ENCODE results near the gene EXOG.

EXOG gene

GRCh38 chr3:38515367-38515766, 19.2 kb downstream of the EXOG start:
- DNase-seq = no peak

GRCh38 chr3:38516669-38517068, 20.5 kb downstream of the EXOG start:
- no peak for DNase-seq

- no peak for DNase-seq
Observed at GRCh38 chr3:38519000-38519399, 22.9 kb downstream of the EXOG start.

GRCh38 chr3:38519651-38520050, 23.5 kb downstream of the EXOG start:
- no peak for DNase-seq

GRCh38 chr3:38521391-38521987, 25.3 kb downstream of the EXOG start:
- DNase-seq = no peak

GRCh38 chr3:38522002-38522401, 25.9 kb downstream of the EXOG start:
- DNase-seq = no peak

GRCh38 chr3:38524141-38524739, 28.1 kb downstream of the EXOG start:
- DNase-seq = no peak

GRCh38 chr3:38526792-38527191, 30.7 kb downstream of the EXOG start:
- DNase-seq = no peak

GRCh38 chr3:38528457-38528856, 32.3 kb downstream of the EXOG start:
- DNase-seq = no peak

GRCh38 chr3:38532529-38532928, 36.4 kb downstream of the EXOG start:
- DNase-seq = no peak

GRCh38 chr3:38533285-38533976, 37.3 kb downstream of the EXOG start:
- no peak for DNase-seq

GRCh38 chr3:38534180-38534579, 38.0 kb downstream of the EXOG start:
- DNase-seq = no peak

GRCh38 chr3:38534604-38535003, 38.5 kb downstream of the EXOG start:
- DNase-seq = no peak

- DNase-seq = no peak
Observed at GRCh38 chr3:38536671-38537070, 40.5 kb downstream of the EXOG start.

GRCh38 chr3:38538773-38539353, 42.7 kb downstream of the EXOG start:
- no peak for DNase-seq

- DNase-seq = no peak
Observed at GRCh38 chr3:38541806-38542205, 45.7 kb downstream of the EXOG start.

GRCh38 chr3:38542401-38543298, 46.5 kb downstream of the EXOG start:
- no peak for DNase-seq

- DNase-seq = no peak
Observed at GRCh38 chr3:38543586-38543985, 47.4 kb downstream of the EXOG start.

- no peak for DNase-seq
Observed at GRCh38 chr3:38544926-38545325, 48.8 kb downstream of the EXOG start.

- no peak for DNase-seq
Observed at GRCh38 chr3:38545550-38545949, 49.4 kb downstream of the EXOG start.

GRCh38 chr3:38545983-38546382, 49.8 kb downstream of the EXOG start:
- DNase-seq = no peak

GRCh38 chr3:38548154-38548931, 52.2 kb downstream of the EXOG start:
- no peak for DNase-seq

All from GF-D8 (cell line).